Right atrium auricular region (tissue), 2 donors: Measurements from ENCODE around the gene LPP. TPM values are rescaled to one million over a fixed set of nuclear protein-coding genes. Genes with fewer than 3 reads are reported as not detected.
A peak's percentile ranks its signal among the peaks of the same experiment; 100 is the strongest.

Experiments
- DNase-seq: peaks from one replicate; pipeline ENCODE4 v3.0.0-alpha.2; 2019; ENCODE audit warnings: low spot score
- H3K27ac ChIP-seq, 2 donors: fragments of 200-600 bp; sonication (generic); 1 replicate in 1 of 2; 2 replicates in 1 of 2; pipeline ENCODE4 v1.5.1; 2016 to 2019
- H3K27me3 ChIP-seq, 2 donors: fragments of 200-600 bp; sonication (generic); one replicate each; pipeline versions ENCODE4 v1.5.1 to v1.6.0; 2017 to 2019
- H3K36me3 ChIP-seq: fragments of 200-600 bp; sonication (generic); one replicate; pipeline ENCODE4 v1.5.1; 2016
- H3K4me1 ChIP-seq, 2 donors: fragments of 200-600 bp; sonication (generic); one replicate each; pipeline versions ENCODE4 v1.5.1 to v1.6.0; 2017 to 2019
- H3K4me3 ChIP-seq, 2 donors: fragments of 200-600 bp; sonication (generic); 1 replicate in 1 of 2; 2 replicates in 1 of 2; pipeline ENCODE4 v1.5.1; 2017 to 2019; ENCODE audit warnings: mild to moderate bottlenecking in 1 of 2, moderate library complexity in 1 of 2
- H3K9me3 ChIP-seq, 2 donors: fragments of 200-600 bp; sonication (generic); one replicate each; pipeline ENCODE4 v1.5.1; 2019
- CTCF ChIP-seq, 2 donors: fragments of 200-600 bp; sonication (generic); IDR thresholded peaks; one replicate each; pipeline ENCODE4 v1.5.1; 2019; ENCODE audit warnings: antibody characterized with exemption in 2 of 2
- total RNA-seq, 2 donors: library from RNA; depleted of rRNA; stranded (reverse); fragments of >200 nt; gene quantifications; one replicate each; pipeline ENCODE4 v1.1.0, GENCODE V29; 2016

LPP gene
- total RNA-seq, 2 donors from 2014 or later = 117 to 186 TPM

GRCh38 chr3:188848947-188849346 lies 695.0 kb downstream of the LPP start:
- Histone ChIP-seq H3K9me3 (no peaks in the 10 kb centered on the region), H3K36me3 (peaks cover 3% of the 10 kb centered on the region), H3K4me1 (peaks cover 0 to 7% of the 10 kb centered on the region in 2 donors), H3K4me3 (no peak overlapping the region), H3K27ac (no peak overlapping the region), H3K27me3 (no peaks in the 10 kb centered on the region)
- DNase-seq = no peak
- TF ChIP-seq CTCF (IDR thresholded peaks at IDR 0.05) = no peak

GRCh38 chr3:188853856-188854771 lies 700.2 kb downstream of the LPP start:
- H3K27ac ChIP-seq = peak overlapping the region; percentile 8 to 73

GRCh38 chr3:188854772-188855149 lies 700.8 kb downstream of the LPP start:
- no peak for TF ChIP-seq CTCF (IDR thresholded peaks at IDR 0.05)
- no peak for DNase-seq
- H3K4me3 ChIP-seq = no peak overlapping the region
- no peaks in the 10 kb centered on the region for H3K27me3 ChIP-seq
- H3K9me3 ChIP-seq = no peaks in the 10 kb centered on the region
- H3K27ac ChIP-seq = peak overlapping the region; percentile 8 to 73
- H3K36me3 ChIP-seq = no peaks in the 10 kb centered on the region
- peaks cover 0 to 28% of the 10 kb centered on the region in 2 donors for H3K4me1 ChIP-seq

More at GRCh38 chr3:188853856-188854771, 700.2 kb downstream of the LPP start:
- Histone ChIP-seq H3K36me3 (no peaks in the 10 kb centered on the region), H3K4me3 (no peak overlapping the region), H3K4me1 (peaks cover 0 to 28% of the 10 kb centered on the region in 2 donors), H3K27me3 (no peaks in the 10 kb centered on the region), H3K9me3 (no peaks in the 10 kb centered on the region)
- TF ChIP-seq CTCF (IDR thresholded peaks at IDR 0.05) = no peak
- DNase-seq = no peak

DNA sequence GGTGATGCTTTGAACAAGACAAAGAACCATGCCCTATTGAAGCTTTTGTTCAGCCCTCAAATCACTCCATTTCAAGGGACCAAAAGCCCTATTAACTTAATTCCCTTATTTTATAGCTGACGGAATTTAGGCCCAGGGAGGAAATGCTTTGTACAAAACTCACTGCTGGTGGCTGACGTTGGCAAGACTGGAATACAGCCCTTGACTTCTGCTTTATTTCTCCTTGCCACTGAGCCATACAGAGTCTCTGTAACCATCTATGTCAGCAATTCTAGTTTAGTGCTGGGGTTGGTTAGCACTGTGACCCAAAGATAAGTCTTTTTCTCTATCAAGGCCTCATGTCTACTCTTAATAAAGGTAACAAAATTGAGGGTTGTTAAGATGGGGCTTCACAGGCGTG lies 701.7 kb downstream of the LPP start:
- Histone ChIP-seq H3K9me3 (no peaks in the 10 kb centered on the region), H3K4me1 (peaks cover 0 to 28% of the 10 kb centered on the region in 2 donors), H3K36me3 (no peaks in the 10 kb centered on the region), H3K27ac (peak overlapping the region in 1 of 2 donors; percentile 73), H3K4me3 (no peak overlapping the region), H3K27me3 (no peaks in the 10 kb centered on the region)
- no peak for TF ChIP-seq CTCF (IDR thresholded peaks at IDR 0.05)
- DNase-seq = no peak

GRCh38 chr3:188860147-188860546 lies 706.2 kb downstream of the LPP start:
- Histone ChIP-seq H3K4me1 (peaks cover 0 to 15% of the 10 kb centered on the region in 2 donors), H3K4me3 (no peak overlapping the region), H3K27me3 (no peaks in the 10 kb centered on the region), H3K27ac (no peak overlapping the region), H3K36me3 (no peaks in the 10 kb centered on the region), H3K9me3 (no peaks in the 10 kb centered on the region)
- DNase-seq = no peak
- TF ChIP-seq CTCF (IDR thresholded peaks at IDR 0.05) = no peak
